Pons (tissue), 1 donor: Measurements from ENCODE around the gene PHF14.

Experiments used
- DNase-seq: peaks from one replicate; pipeline ENCODE4 v3.0.0-alpha.2; 2016; ENCODE audit warnings: low spot score

The PHF14 gene

DNA sequence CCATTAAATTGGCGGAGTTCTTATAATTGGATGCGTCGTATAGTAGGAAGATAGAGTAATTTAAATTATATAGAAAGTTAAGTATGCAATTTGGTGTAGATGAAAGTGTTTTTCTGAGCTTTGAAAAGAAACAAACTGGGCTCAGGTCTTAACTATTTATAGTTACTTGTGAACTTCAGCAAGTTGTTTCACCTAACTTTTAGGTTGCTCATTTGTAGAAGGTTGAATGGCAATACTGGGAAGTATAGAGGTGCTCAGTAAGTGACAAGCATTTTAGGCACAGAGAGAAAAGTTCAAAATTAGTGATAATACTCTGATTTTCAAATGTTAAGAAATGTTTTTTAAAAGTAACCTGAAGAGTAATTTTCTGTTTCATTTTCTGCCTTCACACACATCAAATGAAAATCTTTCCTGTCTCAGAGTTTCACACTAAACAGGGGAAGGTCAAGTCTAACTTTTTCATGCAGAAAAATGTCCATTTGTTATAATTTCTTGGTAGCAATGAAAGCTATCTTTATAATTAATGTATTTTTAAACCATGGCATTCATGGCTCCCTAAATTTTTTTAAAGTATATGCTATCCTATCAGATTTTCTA lies 146.5 kb downstream of the PHF14 start:
- DNase-seq, result no peak

GRCh38 chr7:11120675-11121220 lies 147.1 kb downstream of the PHF14 start:
- DNase-seq, result no peak

GRCh38 chr7:11124856-11125559 lies 151.3 kb downstream of the PHF14 start:
- no peak for DNase-seq

DNA sequence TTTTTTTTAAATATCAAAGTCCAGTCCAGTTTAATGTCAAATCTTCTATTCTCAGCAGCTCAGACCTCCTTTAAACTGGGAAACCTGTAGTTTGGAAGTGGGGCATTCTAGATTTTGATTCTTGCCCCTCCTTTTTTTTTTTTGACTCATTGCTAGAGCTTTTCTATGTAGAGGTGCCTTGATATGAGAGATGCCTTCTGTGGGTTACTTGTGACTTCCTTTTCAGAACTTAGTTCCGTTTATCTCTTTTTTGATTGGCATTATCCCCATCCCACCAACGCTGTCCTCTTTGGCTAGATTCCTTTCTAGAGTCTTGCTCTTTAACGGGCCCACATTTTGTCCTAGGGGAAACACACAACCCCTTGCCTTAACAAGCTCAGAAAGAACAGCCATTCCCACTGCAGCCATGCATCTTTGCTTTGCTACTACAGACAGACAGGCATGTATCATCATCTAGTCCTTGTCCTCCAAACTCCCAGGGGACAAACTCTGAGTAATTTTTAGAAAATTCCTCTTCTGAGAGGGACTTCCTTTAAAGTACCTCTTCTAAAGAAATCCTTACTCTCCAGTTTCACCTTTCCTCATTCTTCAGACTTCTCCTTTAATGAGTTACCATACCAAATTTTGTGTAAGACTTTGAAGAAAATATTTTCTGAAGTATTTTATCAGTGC lies 153.6 kb downstream of the PHF14 start:
- no peak for DNase-seq

DNA sequence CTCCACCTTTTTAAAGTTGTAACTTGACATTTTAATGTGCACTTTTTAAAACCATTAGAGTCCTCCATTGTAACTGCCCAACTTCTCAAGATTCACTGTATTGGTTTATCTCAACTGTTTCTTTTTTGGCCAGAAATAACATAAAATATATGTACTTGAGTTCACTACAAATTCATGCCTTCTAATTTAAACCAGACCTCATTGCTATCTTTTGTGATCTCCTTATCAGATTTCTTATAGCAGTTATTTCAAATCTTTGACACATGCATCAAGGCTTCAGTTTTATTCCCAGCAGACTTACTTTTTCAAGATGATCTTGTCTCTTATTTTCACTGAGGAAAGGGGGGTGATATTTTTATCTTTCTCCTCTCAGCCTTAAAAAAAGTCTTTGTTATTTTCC lies 154.3 kb downstream of the PHF14 start:
- DNase-seq, result no peak

DNA sequence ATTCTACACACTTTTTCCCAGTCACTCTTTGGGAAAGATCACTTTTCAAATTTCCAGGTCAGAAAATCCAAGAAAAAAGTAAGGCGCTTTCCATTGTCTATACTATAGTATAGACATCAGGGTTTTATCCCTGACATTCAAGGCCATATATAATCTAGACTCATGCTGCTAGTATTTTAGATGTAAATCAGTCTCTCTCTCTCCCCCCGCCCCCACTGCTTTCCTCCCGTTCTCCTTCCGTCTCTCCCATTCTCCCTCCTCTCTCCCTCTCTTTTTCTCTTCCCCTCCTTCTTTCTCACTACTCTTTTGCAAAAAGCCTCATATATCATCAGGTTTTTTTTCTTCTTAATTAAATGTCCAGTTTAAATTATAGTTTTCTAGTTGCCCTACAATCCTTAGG lies 154.8 kb downstream of the PHF14 start:
- no peak for DNase-seq

DNA sequence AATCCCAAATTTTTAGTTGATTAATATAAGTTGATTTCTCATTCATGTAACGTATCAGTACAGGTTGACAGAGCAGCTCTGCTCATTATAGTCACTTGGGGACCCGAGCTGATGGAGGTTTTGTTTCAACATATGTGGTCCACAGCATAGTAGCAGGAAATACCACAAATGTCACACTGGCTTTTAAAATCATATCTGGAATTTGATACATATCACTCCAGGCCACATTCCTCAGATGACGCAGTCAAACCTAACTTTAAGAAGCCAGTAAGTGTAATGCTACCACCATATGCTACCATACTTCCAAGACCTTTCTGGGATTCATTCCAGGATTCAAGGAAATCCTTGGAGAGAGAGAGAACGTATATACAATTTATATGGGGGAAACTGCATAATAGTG lies 156.3 kb downstream of the PHF14 start:
- no peak for DNase-seq

DNA sequence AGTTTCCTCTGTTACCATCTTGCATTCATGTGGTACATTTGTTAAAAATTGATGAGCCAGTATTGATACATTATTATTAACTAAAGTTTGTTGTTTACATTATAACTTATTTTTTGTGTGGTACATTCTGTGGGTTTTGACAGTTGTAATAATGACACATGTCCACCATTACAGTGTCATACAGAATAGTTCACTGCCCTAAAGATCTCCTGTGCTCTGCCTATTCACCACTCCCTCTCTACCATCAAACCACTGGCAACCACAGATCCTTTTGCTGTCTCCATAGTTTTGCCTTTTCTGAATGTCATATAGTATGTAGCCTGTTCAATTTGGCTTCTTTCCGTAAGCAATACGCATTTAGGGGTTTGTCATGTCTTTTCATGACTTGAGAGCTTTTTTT lies 156.9 kb downstream of the PHF14 start:
- DNase-seq, result no peak

GRCh38 chr7:11133436-11133959 lies 159.8 kb downstream of the PHF14 start:
- DNase-seq, result no peak

- no peak for DNase-seq
Measured at GRCh38 chr7:11135573-11135972, 161.9 kb downstream of the PHF14 start.

DNA sequence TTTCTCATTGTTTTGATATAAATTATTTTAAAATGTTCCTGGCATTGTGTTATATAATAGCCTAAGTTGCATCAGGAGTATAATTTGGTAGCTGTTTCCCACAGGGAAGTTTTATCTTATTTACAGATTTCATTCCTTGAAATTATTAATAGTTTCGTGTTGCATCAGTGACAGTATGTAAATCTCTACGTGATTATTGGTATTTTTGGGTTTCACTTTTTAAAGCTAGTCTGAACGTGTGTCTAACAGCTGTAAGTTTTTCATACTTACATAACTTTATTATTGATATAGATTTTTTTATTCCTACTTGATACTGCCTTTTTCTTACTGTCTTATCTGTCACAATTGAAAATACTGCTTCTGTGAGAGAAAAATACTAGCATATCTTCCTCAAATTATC lies 167.9 kb downstream of the PHF14 start:
- DNase-seq, result no peak

- peak; percentile 23 for DNase-seq
Measured at GRCh38 chr7:11153694-11154093, 180.0 kb downstream of the PHF14 start.

DNA sequence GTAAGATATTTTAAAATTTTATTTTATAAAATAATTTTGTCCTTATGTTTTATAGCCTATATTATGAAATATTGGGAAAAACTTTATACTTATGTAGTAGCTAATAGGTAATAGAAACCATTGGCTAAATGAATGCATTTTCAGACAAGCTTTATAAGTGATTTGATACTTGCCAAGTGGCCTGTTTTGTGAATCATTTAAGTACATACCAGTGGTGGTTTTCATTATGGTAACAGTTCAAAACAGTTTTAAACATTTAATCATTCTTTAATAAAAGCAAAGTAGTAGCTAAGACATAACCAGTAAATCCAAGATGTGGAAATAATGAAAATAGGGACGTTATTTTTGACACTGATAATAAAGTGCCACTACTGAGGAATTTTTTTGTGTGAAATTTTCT lies 182.2 kb downstream of the PHF14 start:
- DNase-seq, result no peak

DNA sequence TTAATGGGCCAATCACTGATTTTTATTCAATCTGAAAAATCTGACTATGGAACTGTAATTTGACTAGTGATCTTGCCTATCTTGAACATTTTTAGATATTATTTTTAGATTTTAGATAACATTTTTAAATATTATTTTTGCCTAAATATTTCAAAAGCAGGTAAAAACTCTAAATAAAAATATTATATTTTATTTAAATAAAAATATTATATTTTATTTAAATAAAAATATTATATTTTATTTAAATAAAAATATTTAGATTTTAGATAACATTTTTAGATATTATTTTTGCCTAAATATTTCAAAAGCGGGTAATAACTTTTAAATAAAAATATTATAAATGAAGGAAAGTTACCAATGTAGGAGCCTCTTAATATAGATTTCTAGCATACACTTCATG lies 187.8 kb downstream of the PHF14 start:
- DNase-seq, result no peak

DNA sequence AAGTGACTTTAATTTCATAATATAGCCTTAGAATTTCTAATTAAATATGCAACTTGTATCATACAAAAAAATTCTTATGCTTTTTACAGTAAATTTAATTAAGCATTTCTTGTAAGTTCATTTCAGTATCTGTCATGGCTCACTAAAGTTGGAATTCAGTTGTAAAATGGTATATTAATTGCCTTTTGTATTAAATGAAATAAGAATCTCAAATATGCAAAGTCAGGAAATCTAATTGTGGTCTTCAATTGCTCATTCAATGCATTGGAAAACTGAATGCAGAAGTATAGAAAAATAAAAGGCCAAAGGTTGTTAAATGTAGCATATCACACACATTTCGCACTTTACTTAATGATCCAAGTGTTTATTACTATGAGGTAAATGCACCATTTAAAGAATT lies 189.5 kb downstream of the PHF14 start:
- DNase-seq, result no peak

DNA sequence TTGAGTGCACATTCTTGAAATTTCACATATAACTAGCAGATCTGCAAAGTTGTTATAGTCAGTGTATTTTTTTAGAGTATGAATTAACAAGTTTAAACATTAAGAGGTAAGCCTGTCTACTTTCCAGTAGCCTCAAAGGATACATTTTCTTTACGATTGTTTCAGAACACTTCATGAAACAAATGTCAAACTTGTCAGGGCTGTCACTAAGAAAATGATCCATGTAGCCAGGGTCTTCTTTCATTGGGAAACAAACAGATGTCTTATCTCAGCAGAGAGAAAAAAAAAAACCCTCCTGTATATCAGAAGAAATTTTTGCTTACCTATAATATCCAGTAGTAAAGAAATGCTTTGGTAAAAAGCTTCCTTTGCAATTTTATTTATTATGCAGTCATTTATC lies 192.4 kb downstream of the PHF14 start:
- no peak for DNase-seq

DNA sequence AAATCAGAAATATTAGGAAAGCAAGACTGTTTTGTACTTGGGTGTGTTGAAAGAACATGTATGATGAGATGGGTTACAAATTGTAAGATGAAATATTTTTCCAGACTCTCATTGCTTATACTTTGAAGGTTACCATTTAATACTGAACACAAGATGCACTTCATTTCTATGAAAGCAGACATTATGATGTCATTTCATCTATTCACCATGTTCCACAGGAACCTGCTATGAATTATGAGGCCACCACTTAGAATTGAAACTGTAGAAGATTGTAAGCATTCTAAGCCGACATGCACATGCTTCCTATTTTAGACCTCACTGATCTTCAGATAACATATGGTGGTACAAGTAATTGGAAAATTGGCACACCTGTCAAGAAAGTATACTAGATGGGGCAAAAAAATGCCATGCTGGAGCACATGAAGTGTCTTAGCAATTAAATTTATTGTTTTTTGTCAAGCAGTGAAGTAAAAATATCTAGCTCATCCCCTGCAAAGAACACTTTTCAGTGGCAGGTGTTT lies 195.0 kb downstream of the PHF14 start:
- DNase-seq, result no peak

DNA sequence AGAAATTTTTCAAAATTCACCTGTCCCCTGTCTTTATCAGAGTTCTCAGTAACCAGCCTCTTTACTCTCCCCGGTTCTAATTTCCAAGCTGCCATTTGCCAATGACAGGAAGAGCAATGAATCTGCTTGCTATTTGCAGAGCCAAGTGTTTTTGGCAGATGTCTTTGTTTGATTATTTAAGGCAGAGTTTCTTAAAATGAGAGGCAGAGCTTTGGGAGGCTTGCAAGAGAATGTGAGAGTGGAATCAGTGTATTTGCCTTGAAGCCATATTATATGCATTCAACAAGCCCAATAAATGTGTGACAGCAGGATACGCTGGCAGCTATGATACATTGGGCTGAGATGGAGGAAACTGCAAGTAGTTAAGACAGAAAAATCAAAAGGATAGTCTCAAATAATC lies 196.5 kb downstream of the PHF14 start:
- DNase-seq, result peak; percentile 25

DNA sequence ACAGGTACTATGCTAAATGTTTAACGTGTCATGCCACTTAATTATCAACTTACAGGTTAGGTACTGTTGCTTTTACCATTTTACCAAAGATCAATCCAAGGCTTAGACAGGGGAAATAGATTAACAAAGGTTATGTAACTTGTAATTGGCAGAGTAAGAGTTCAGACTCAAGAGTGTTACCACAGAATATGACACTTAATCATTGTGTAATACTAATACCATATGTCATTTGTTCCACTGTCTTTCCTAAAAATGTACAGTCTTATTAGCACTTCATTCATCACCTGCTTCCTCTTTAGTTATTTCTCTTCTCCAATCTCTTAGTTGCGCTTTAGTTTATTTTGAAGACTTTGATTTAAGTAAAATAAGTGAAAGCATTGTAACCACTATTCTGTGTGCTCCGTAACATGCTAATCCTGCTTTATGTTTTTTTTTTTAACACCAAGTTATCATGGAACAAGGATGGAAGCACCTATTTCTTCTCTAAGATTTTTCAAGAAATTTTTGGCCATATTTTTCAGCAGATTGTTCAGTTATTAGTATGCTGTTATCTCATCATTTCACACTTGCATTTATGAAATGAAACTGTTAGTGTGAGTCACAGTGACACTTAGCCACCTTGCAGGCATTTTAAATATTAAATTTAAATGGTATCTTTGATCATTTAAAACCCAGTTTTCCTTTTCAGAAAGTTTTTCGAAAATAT lies 197.3 kb downstream of the PHF14 start:
- no peak for DNase-seq

- DNase-seq, result no peak
Measured at GRCh38 chr7:11171569-11172192, 198.0 kb downstream of the PHF14 start.

GRCh38 chr7:11172835-11173234 lies 199.2 kb downstream of the PHF14 start:
- no peak for DNase-seq

DNA sequence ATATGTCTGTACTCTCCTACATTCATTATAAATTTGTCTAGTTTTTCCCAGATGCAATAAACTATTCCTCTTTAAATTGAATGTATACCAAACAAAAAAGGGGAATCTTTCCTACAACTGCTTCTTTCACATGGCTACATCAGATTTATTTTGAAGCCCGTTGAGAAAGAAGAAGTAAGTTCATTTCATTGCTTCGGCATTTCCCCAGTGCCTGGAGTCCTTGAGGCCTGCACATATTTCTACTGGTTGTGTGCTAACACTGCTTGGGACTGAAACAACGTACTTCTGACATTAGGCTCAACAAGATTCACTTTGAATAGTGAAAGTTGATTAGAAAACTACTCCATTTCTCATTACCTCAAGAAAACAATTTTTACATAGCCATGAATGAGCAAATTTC lies 201.7 kb downstream of the PHF14 start:
- no peak for DNase-seq
